ENCODE results near the gene NFIC.
"Not testable (repeated sequence)": the region's sequence is repeated elsewhere in the genome, so short reads cannot be mapped to it uniquely, and the experiment has no call there.

Gene NFIC

GRCh38 chr19:3401004-3401768 lies 34.8 kb downstream of the NFIC start:
- no peak for DNase-seq

- DNase-seq, result no peak
These were observed 36.5 kb downstream of the NFIC start for GRCh38 chr19:3402631-3403443.

GRCh38 chr19:3403489-3404323 lies 37.3 kb downstream of the NFIC start:
- peak; percentile 97 for DNase-seq

GRCh38 chr19:3404324-3405260 lies 38.2 kb downstream of the NFIC start:
- peak; percentile 87 for DNase-seq

- DNase-seq, result no peak
These were observed 38.9 kb downstream of the NFIC start for GRCh38 chr19:3405261-3405653.

GRCh38 chr19:3406571-3407111 lies 40.3 kb downstream of the NFIC start:
- DNase-seq, result no peak

GRCh38 chr19:3407556-3408516 lies 41.5 kb downstream of the NFIC start:
- peak; percentile 40 for DNase-seq

- DNase-seq, result no peak
These were observed 42.6 kb downstream of the NFIC start for GRCh38 chr19:3408996-3409345.

- no peak for DNase-seq
These were observed 43.1 kb downstream of the NFIC start for GRCh38 chr19:3409346-3410064.

- DNase-seq, result no peak
These were observed 45.3 kb downstream of the NFIC start for GRCh38 chr19:3411636-3412035.

GRCh38 chr19:3412066-3412465 lies 45.7 kb downstream of the NFIC start:
- DNase-seq, result no peak

- DNase-seq, result peak; percentile 37
These were observed 47.5 kb downstream of the NFIC start for GRCh38 chr19:3413796-3414327.

GRCh38 chr19:3415695-3416094 lies 49.3 kb downstream of the NFIC start:
- no peak for DNase-seq

GRCh38 chr19:3420244-3420755 lies 53.9 kb downstream of the NFIC start:
- no peak for DNase-seq

GRCh38 chr19:3420909-3421619 lies 54.7 kb downstream of the NFIC start:
- no peak for DNase-seq

GRCh38 chr19:3421656-3422055 lies 55.3 kb downstream of the NFIC start:
- DNase-seq, result not testable (repeated sequence)

- DNase-seq, result no peak
These were observed 56.9 kb downstream of the NFIC start for GRCh38 chr19:3423183-3423829.

GRCh38 chr19:3426433-3426832 lies 60.0 kb downstream of the NFIC start:
- DNase-seq, result no peak

Measured in fibroblast of skin of right biceps (primary cell).